Progenitor cell of endocrine pancreas (in vitro differentiated cells): ENCODE measurements around the gene TRIM24. TPM values are rescaled to one million over a fixed set of nuclear protein-coding genes. Genes with fewer than 3 reads are reported as not detected.
A peak's percentile ranks its signal among the peaks of the same experiment; 100 is the strongest.

Source experiments
- DNase-seq: peaks from one replicate; pipeline ENCODE4 v3.0.0; 2021; ENCODE audit warnings: low spot score; ENCODE audit not compliant: unreplicated experiment
- H3K27ac Mint-ChIP-seq: 2 replicates; pipeline ENCODE4 v1.8.0; 2021; ENCODE audit warnings: mild to moderate bottlenecking, moderate library complexity, mixed read lengths
- H3K27me3 Mint-ChIP-seq: 2 replicates; pipeline ENCODE4 v1.8.0; 2021; ENCODE audit warnings: mixed read lengths
- H3K36me3 Mint-ChIP-seq: 2 replicates; pipeline ENCODE4 v1.8.0; 2022; ENCODE audit warnings: mixed read lengths; ENCODE audit not compliant: insufficient read depth
- H3K4me1 Mint-ChIP-seq: 2 replicates; pipeline ENCODE4 v1.8.0; 2021; ENCODE audit warnings: low read depth, mixed read lengths
- H3K4me3 Mint-ChIP-seq: 2 replicates; pipeline ENCODE4 v1.8.0; 2021; ENCODE audit warnings: low read depth, mild to moderate bottlenecking, moderate library complexity, mixed read lengths
- H3K9me3 Mint-ChIP-seq: 2 replicates; pipeline ENCODE4 v1.8.0; 2021; ENCODE audit warnings: low read depth, mixed read lengths
- CTCF ChIP-seq: fragments of 200-600 bp; sonication (generic); IDR thresholded peaks from one replicate; pipeline ENCODE4 v1.5.0; 2021; ENCODE audit warnings: antibody characterized with exemption, mild to moderate bottlenecking; ENCODE audit not compliant: unreplicated experiment
- total RNA-seq: library from RNA; stranded (reverse); gene quantifications from 2 replicates; pipeline ENCODE4 v1.2.1, GENCODE V29; 2021

The TRIM24 gene
- total RNA-seq, 1 donor from 2014 or later, result 114 TPM

DNA sequence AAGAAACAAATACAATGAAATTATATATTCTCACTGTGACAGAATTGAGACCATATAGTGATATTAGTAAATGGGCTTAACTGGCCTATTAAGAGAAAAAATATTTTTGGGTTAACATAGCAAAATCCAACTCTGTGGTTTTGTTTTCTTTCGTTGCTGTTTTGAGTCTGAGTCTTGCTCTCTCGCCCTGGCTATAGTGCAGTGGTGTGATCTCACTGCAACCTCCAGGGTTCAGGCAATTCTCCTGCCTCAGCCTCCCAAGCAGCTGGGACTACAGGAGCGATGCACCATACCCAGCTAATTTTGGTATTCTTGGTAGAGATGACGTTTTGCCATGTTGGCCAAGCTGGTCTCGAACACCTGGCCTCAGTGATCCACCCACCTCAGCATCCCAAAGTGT is 15.3 kb downstream of the TRIM24 start:
- H3K4me1 Mint-ChIP-seq, result peaks cover 44% of the 10 kb centered on the region
- TF ChIP-seq CTCF, result no peak
- peak overlapping the region; percentile 25 for H3K27ac Mint-ChIP-seq
- DNase-seq, result no peak
- H3K4me3 Mint-ChIP-seq, result no peak overlapping the region
- H3K36me3 Mint-ChIP-seq, result peaks cover 5% of the 10 kb centered on the region
- H3K27me3 Mint-ChIP-seq, result no peaks in the 10 kb centered on the region
- no peaks in the 10 kb centered on the region for H3K9me3 Mint-ChIP-seq

GRCh38 chr7:138477081-138477578 is 17.1 kb downstream of the TRIM24 start:
- Mint-ChIP-seq H3K4me3 (peak overlapping the region; percentile 25), H3K36me3 (peaks cover 10% of the 10 kb centered on the region), H3K9me3 (no peaks in the 10 kb centered on the region), H3K27ac (peak overlapping the region; percentile 92), H3K4me1 (peaks cover 39% of the 10 kb centered on the region), H3K27me3 (no peaks in the 10 kb centered on the region)
- no peak for DNase-seq
- TF ChIP-seq CTCF, result no peak

DNA sequence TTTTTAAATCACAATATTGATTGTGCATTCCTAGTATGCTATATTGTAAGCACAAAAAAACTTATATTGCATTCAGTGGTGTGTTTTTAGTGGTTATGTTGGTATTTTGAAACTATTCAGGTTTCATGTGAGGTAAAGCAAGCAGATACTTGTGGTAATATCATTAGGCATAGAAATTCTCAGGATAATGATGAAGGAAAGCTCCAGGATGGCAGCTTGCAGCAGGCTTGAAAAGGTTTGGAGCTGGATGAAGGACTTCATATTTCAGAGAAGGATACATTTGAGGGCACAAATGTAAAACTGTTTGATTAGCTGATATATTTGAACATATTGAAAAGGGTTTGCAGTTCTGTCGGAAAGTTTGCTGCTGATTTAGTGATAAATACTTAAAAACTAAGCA is 17.5 kb downstream of the TRIM24 start:
- DNase-seq, result no peak
- TF ChIP-seq CTCF, result no peak
- peaks cover 35% of the 10 kb centered on the region for H3K4me1 Mint-ChIP-seq
- H3K4me3 Mint-ChIP-seq, result no peak overlapping the region
- H3K27ac Mint-ChIP-seq, result peak overlapping the region; percentile 92
- peaks cover 10% of the 10 kb centered on the region for H3K36me3 Mint-ChIP-seq
- H3K9me3 Mint-ChIP-seq, result no peaks in the 10 kb centered on the region
- no peaks in the 10 kb centered on the region for H3K27me3 Mint-ChIP-seq

DNA sequence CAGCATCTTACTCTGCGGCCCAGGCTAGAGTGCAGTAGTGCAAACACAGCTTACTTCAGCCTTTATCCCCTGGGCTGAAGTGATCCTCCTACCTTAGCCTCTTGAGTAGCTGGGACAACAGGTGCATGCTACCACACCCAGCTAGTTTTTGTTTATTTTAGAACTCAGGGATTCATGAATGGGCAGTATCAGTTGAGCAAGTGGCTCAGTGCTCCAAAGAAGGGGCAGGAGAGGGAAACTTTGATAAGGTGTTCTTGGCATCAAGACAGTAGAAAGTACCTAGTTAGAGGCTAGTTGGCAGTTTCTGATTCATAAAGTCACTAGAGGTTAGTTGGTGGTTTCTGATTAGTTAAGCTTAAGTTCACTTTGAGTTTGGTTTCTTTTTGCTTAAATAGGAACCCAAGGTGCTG is 18.4 kb downstream of the TRIM24 start:
- H3K27ac Mint-ChIP-seq, result peak overlapping the region; percentile 19
- H3K27me3 Mint-ChIP-seq, result no peaks in the 10 kb centered on the region

GRCh38 chr7:138480527-138480926 is 20.5 kb downstream of the TRIM24 start:
- no peak for TF ChIP-seq CTCF
- Mint-ChIP-seq H3K4me3 (no peak overlapping the region), H3K36me3 (peaks cover 19% of the 10 kb centered on the region), H3K9me3 (peaks cover 2% of the 10 kb centered on the region), H3K27me3 (no peaks in the 10 kb centered on the region), H3K27ac (no peak overlapping the region), H3K4me1 (peaks cover 28% of the 10 kb centered on the region)
- DNase-seq, result no peak

More for the DNA sequence above, 18.4 kb downstream of the TRIM24 start:
- no peak for DNase-seq
- H3K9me3 Mint-ChIP-seq, result no peaks in the 10 kb centered on the region
- TF ChIP-seq CTCF, result no peak
- H3K4me1 Mint-ChIP-seq, result peaks cover 34% of the 10 kb centered on the region
- H3K4me3 Mint-ChIP-seq, result no peak overlapping the region
- H3K36me3 Mint-ChIP-seq, result peaks cover 13% of the 10 kb centered on the region
